ENCODE data around the gene UST.

DNA sequence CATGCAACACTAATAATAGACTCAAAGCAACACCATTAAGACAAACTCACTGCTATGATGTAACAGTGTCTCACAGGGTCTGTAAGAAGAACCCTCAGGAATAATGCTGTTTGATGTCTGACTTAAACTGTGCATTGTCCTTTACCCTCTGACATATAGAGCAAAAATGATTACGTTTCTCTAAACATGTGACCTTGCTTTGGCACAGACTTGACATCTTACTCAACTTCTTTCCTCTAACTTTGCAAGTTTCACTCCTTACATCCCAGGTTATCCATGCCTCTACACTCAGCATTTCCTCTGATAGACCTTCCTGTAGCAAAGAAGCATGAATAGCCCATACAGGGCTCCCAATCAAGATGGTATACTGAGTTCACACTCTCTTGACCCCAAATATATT is 252.7 kb downstream of the UST start:
- TF ChIP-seq, protein P1, sequence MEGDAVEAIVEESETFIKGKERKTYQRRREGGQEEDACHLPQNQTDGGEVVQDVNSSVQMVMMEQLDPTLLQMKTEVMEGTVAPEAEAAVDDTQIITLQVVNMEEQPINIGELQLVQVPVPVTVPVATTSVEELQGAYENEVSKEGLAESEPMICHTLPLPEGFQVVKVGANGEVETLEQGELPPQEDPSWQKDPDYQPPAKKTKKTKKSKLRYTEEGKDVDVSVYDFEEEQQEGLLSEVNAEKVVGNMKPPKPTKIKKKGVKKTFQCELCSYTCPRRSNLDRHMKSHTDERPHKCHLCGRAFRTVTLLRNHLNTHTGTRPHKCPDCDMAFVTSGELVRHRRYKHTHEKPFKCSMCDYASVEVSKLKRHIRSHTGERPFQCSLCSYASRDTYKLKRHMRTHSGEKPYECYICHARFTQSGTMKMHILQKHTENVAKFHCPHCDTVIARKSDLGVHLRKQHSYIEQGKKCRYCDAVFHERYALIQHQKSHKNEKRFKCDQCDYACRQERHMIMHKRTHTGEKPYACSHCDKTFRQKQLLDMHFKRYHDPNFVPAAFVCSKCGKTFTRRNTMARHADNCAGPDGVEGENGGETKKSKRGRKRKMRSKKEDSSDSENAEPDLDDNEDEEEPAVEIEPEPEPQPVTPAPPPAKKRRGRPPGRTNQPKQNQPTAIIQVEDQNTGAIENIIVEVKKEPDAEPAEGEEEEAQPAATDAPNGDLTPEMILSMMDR (IDR thresholded peaks at IDR 0.05): no peak
- no peak for TF ChIP-seq ZNF219 (CRISPR knock-in tag; IDR thresholded peaks at IDR 0.05; ENCODE audit: borderline replicate concordance)
- TF ChIP-seq, protein P2, sequence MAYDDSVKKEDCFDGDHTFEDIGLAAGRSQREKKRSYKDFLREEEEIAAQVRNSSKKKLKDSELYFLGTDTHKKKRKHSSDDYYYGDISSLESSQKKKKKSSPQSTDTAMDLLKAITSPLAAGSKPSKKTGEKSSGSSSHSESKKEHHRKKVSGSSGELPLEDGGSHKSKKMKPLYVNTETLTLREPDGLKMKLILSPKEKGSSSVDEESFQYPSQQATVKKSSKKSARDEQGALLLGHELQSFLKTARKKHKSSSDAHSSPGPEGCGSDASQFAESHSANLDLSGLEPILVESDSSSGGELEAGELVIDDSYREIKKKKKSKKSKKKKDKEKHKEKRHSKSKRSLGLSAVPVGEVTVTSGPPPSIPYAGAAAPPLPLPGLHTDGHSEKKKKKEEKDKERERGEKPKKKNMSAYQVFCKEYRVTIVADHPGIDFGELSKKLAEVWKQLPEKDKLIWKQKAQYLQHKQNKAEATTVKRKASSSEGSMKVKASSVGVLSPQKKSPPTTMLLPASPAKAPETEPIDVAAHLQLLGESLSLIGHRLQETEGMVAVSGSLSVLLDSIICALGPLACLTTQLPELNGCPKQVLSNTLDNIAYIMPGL (CRISPR knock-in tag; IDR thresholded peaks at IDR 0.05): no peak

All from WTC11 (cell line).